K562 (cell line): Measurements from ENCODE around the gene COQ5. TPM values are rescaled to one million over a fixed set of nuclear protein-coding genes. Genes with fewer than 3 reads are reported as not detected.

Experiments
- ATF7 ChIP-seq: fragments of 450-650 bp; IDR thresholded peaks from 2 replicates; pipeline ENCODE4 v1.7.1; 2014; ENCODE audit warnings: mild to moderate bottlenecking, moderate library complexity
- CBX8 ChIP-seq: fragments of 200-600 bp; sonication (generic); IDR thresholded peaks from 2 replicates; pipeline ENCODE4 v1.6.1; 2012; ENCODE audit warnings: borderline replicate concordance, mixed run types, low read depth, mild to moderate bottlenecking, moderate library complexity, mixed read lengths, low read length, control low read depth, inconsistent platforms; ENCODE audit not compliant: poor library complexity, severe bottlenecking; ENCODE audit errors: extremely low read depth
- CREM ChIP-seq: IDR thresholded peaks from 2 replicates; pipeline ENCODE4 v1.6.1; 2014; ENCODE audit warnings: antibody characterized with exemption, low read depth
- KDM5B ChIP-seq: fragments of 200-600 bp; sonication (generic); IDR thresholded peaks from 2 replicates; pipeline ENCODE4 v1.6.1; 2012; ENCODE audit warnings: low read depth, mild to moderate bottlenecking, moderate library complexity, low read length, control low read depth, inconsistent platforms; ENCODE audit not compliant: insufficient replicate concordance
- MAZ ChIP-seq, 2 experiments: fragments of 450-650 bp in 1 of 2; sonication (generic) in 1 of 2; formaldehyde crosslinking; IDR thresholded peaks in 1 of 2; conservative IDR thresholded peaks in 1 of 2; 2 replicates each; pipeline versions ENCODE4 v1.4.0 to v1.5.0; 2020; ENCODE audit warnings: mild to moderate bottlenecking in 1 of 2, missing genetic modification reagents in 1 of 2
- NONO ChIP-seq, 2 experiments: fragments of 200-400 bp in 1 of 2; fragments of 450-650 bp in 1 of 2; formaldehyde crosslinking in 1 of 2; IDR thresholded peaks; 2 replicates each; pipeline ENCODE4 v1.6.1; 2017; ENCODE audit warnings: low read depth in 2 of 2, mild to moderate bottlenecking in 2 of 2, moderate library complexity in 2 of 2, low read length in 1 of 2
- polyA plus RNA-seq, 8 experiments: library from polyadenylated mRNA; depleted of rRNA in 4 of 8; stranded (reverse) in 5 of 8; unstranded in 3 of 8; fragments of >200 nt; fragmentation: Nextera tagmentation in 2 of 8; fragmentation: Illumina TruSeq in 1 of 8; extraction: Ambion mirVana in 2 of 8; extraction: Trizol in 1 of 8; gene quantifications; 2 replicates each; pipeline versions ENCODE4 v1.2.1 to v1.2.3, GENCODE V29; 2011 to 2014; ENCODE audit warnings: inconsistent platforms in 1 of 8, missing spikeins in 1 of 8
- total RNA-seq, 7 experiments: library from RNA; depleted of rRNA in 6 of 7; stranded (reverse); fragments of >200 nt in 6 of 7; fragmentation: Illumina TruSeq in 2 of 7; extraction: Trizol in 2 of 7; gene quantifications; 2 replicates each; pipeline versions ENCODE4 v1.2.1 to v1.2.3, GENCODE V29; 2011 to 2021; ENCODE audit warnings: low replicate concordance in 1 of 7
- TF ChIP-seq, protein P1 (sequence below): fragments of 450-650 bp; IDR thresholded peaks from 2 replicates; pipeline ENCODE4 v1.6.1; 2014; ENCODE audit warnings: low read depth, mild to moderate bottlenecking, moderate library complexity, borderline replicate concordance
- TF ChIP-seq, protein P2 (sequence below): fragments of 250-450 bp; sonication (Bioruptor Pico); IDR thresholded peaks from 2 replicates; pipeline ENCODE4 v1.9.0; 2021; ENCODE audit warnings: mild to moderate bottlenecking, inconsistent platforms
- TF ChIP-seq, protein P3 (sequence below), 2 experiments: fragments of 450-650 bp; IDR thresholded peaks; 2 replicates each; pipeline ENCODE4 v1.6.1; 2018; ENCODE audit warnings: mild to moderate bottlenecking in 2 of 2, low read depth in 1 of 2; ENCODE audit not compliant: partially characterized antibody in 2 of 2

Gene COQ5
- total and polyA plus RNA-seq, 9 of the 15 experiments (the other 6 are each of a cell fraction or from before 2014, with no cell fraction given), result 19.2 to 59.7 (median 30.4) TPM

DNA sequence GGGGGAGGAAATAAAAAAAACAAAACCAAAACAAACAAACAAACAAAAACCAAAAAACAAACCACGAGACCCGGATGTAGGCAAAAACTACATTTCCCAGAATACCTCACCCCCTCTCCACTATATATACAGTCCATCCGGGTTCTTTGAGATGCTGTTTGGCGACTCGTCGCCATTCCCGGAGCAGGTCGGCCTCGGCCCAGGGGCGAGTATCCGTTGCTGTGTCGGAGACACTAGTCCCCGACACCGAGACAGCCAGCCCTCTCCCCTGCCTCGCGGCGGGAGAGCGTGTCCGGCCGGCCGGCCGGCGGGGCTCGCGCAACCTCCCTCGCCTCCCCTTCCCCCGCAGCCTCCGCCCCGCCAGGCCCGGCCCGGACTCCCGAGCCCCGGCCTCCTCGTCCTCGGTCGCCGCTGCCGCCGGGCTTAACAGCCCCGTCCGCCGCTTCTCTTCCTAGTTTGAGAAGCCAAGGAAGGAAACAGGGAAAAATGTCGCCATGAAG lies 5.3 kb upstream of the COQ5 start, which contains the start of gene RNF10 (continued):
- TF ChIP-seq NONO (IDR thresholded peaks at IDR 0.05; ENCODE audit: low read depth in 2 of 2, low read length in 1 of 2) (peak; percentile 48 to 57; a peak in 2 of 4 replicates), CREM (peak; percentile 63), KDM5B (peak; percentile 93), MAZ (CRISPR knock-in tag; conservative IDR thresholded peaks at IDR 0.05 in 1 of 2, IDR thresholded peaks at IDR 0.05 in 1 of 2) (peak in 1 of 2 experiments; percentile 46; a peak in 2 of 4 replicates), CBX8 (no peak), ATF7 (peak; percentile 35; the same call in 1 of the 2 replicates)
- TF ChIP-seq, protein P1, sequence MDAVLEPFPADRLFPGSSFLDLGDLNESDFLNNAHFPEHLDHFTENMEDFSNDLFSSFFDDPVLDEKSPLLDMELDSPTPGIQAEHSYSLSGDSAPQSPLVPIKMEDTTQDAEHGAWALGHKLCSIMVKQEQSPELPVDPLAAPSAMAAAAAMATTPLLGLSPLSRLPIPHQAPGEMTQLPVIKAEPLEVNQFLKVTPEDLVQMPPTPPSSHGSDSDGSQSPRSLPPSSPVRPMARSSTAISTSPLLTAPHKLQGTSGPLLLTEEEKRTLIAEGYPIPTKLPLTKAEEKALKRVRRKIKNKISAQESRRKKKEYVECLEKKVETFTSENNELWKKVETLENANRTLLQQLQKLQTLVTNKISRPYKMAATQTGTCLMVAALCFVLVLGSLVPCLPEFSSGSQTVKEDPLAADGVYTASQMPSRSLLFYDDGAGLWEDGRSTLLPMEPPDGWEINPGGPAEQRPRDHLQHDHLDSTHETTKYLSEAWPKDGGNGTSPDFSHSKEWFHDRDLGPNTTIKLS, result peak; percentile 63
- TF ChIP-seq, protein P2, sequence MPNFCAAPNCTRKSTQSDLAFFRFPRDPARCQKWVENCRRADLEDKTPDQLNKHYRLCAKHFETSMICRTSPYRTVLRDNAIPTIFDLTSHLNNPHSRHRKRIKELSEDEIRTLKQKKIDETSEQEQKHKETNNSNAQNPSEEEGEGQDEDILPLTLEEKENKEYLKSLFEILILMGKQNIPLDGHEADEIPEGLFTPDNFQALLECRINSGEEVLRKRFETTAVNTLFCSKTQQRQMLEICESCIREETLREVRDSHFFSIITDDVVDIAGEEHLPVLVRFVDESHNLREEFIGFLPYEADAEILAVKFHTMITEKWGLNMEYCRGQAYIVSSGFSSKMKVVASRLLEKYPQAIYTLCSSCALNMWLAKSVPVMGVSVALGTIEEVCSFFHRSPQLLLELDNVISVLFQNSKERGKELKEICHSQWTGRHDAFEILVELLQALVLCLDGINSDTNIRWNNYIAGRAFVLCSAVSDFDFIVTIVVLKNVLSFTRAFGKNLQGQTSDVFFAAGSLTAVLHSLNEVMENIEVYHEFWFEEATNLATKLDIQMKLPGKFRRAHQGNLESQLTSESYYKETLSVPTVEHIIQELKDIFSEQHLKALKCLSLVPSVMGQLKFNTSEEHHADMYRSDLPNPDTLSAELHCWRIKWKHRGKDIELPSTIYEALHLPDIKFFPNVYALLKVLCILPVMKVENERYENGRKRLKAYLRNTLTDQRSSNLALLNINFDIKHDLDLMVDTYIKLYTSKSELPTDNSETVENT (CRISPR knock-in tag), result peak; percentile 90
- TF ChIP-seq, protein P3, sequence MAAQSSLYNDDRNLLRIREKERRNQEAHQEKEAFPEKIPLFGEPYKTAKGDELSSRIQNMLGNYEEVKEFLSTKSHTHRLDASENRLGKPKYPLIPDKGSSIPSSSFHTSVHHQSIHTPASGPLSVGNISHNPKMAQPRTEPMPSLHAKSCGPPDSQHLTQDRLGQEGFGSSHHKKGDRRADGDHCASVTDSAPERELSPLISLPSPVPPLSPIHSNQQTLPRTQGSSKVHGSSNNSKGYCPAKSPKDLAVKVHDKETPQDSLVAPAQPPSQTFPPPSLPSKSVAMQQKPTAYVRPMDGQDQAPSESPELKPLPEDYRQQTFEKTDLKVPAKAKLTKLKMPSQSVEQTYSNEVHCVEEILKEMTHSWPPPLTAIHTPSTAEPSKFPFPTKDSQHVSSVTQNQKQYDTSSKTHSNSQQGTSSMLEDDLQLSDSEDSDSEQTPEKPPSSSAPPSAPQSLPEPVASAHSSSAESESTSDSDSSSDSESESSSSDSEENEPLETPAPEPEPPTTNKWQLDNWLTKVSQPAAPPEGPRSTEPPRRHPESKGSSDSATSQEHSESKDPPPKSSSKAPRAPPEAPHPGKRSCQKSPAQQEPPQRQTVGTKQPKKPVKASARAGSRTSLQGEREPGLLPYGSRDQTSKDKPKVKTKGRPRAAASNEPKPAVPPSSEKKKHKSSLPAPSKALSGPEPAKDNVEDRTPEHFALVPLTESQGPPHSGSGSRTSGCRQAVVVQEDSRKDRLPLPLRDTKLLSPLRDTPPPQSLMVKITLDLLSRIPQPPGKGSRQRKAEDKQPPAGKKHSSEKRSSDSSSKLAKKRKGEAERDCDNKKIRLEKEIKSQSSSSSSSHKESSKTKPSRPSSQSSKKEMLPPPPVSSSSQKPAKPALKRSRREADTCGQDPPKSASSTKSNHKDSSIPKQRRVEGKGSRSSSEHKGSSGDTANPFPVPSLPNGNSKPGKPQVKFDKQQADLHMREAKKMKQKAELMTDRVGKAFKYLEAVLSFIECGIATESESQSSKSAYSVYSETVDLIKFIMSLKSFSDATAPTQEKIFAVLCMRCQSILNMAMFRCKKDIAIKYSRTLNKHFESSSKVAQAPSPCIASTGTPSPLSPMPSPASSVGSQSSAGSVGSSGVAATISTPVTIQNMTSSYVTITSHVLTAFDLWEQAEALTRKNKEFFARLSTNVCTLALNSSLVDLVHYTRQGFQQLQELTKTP (IDR thresholded peaks at IDR 0.05; ENCODE audit: low read depth in 1 of 2, partially characterized antibody in 2 of 2), result peak in 1 of 2 experiments; percentile 84
- TF ChIP-seq, all 486 proteins: peak for 70
